Parathyroid adenoma (tissue), 2 donors: ENCODE data around the gene TMEM38A.

Source experiments
- H2AFZ ChIP-seq: fragments of 300-600 bp; sonication (generic); one replicate; pipeline ENCODE4 v1.7.0; 2017; ENCODE audit warnings: antibody characterized with exemption, mild to moderate bottlenecking
- H3K27ac ChIP-seq: fragments of 300-600 bp; sonication (generic); one replicate; pipeline ENCODE4 v1.7.0; 2017
- H3K27me3 ChIP-seq: fragments of 300-600 bp; sonication (generic); one replicate; pipeline ENCODE4 v1.7.0; 2017; ENCODE audit warnings: low read length; ENCODE audit not compliant: control insufficient read depth, insufficient read depth
- H3K36me3 ChIP-seq: fragments of 300-600 bp; sonication (generic); one replicate; pipeline ENCODE4 v1.7.0; 2017; ENCODE audit warnings: low read length; ENCODE audit not compliant: control insufficient read depth, insufficient read depth
- H3K4me1 ChIP-seq: fragments of 300-600 bp; sonication (generic); one replicate; pipeline ENCODE4 v1.7.0; 2017; ENCODE audit warnings: control low read depth
- H3K4me2 ChIP-seq: fragments of 300-600 bp; sonication (generic); one replicate; pipeline ENCODE4 v1.7.0; 2017; ENCODE audit warnings: low read length
- H3K4me3 ChIP-seq: fragments of 300-600 bp; sonication (generic); one replicate; pipeline ENCODE4 v1.7.0; 2017; ENCODE audit warnings: low read depth, low read length
- H3K79me2 ChIP-seq: fragments of 300-600 bp; sonication (generic); one replicate; pipeline ENCODE4 v1.7.0; 2017; ENCODE audit warnings: control low read depth
- H3K9ac ChIP-seq: fragments of 300-600 bp; sonication (generic); one replicate; pipeline ENCODE4 v1.7.0; 2017; ENCODE audit warnings: mild to moderate bottlenecking
- H3K9me3 ChIP-seq: fragments of 300-600 bp; sonication (generic); one replicate; pipeline ENCODE4 v1.7.0; 2017; ENCODE audit warnings: low read length; ENCODE audit not compliant: control insufficient read depth
- TF ChIP-seq, protein P1 (sequence below): fragments of 300-600 bp; sonication (generic); IDR thresholded peaks from one replicate; pipeline ENCODE4 v1.7.0; 2017; ENCODE audit warnings: antibody characterized with exemption, mild to moderate bottlenecking
- donor health status: primary hyperparathyroidism.

The TMEM38A gene

DNA sequence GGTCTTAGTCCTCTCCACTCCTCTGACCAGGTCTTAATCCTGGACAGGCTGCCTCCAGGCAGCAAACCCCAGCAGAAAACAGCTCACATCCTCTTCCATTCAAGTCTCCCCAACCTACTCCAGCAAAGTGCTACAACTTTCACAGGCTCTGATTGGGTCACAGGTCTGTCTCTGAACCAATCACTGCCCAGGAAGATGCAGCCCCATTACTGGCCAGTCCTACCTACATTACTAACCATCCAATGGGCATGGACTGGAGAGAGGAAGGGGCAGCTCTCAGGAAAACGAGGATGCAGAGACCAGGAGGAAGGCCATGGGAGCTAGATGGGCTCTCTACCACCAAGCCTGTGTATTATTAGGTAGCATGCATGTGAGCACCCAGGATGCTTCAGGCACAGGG lies 45.1 kb upstream of the TMEM38A start:
- H2AFZ ChIP-seq: no peak overlapping the region
- H3K9ac ChIP-seq: no peak overlapping the region
- no peaks in the 10 kb centered on the region for H3K9me3 ChIP-seq
- no peak overlapping the region for H3K4me3 ChIP-seq
- TF ChIP-seq, protein P1, sequence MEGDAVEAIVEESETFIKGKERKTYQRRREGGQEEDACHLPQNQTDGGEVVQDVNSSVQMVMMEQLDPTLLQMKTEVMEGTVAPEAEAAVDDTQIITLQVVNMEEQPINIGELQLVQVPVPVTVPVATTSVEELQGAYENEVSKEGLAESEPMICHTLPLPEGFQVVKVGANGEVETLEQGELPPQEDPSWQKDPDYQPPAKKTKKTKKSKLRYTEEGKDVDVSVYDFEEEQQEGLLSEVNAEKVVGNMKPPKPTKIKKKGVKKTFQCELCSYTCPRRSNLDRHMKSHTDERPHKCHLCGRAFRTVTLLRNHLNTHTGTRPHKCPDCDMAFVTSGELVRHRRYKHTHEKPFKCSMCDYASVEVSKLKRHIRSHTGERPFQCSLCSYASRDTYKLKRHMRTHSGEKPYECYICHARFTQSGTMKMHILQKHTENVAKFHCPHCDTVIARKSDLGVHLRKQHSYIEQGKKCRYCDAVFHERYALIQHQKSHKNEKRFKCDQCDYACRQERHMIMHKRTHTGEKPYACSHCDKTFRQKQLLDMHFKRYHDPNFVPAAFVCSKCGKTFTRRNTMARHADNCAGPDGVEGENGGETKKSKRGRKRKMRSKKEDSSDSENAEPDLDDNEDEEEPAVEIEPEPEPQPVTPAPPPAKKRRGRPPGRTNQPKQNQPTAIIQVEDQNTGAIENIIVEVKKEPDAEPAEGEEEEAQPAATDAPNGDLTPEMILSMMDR: no peak
- no peak overlapping the region for H3K27ac ChIP-seq
- no peaks in the 10 kb centered on the region for H3K36me3 ChIP-seq
- no peaks in the 10 kb centered on the region for H3K27me3 ChIP-seq
- H3K4me2 ChIP-seq: no peak overlapping the region
- peaks cover 67% of the 10 kb centered on the region for H3K79me2 ChIP-seq
- H3K4me1 ChIP-seq: peaks cover 41% of the 10 kb centered on the region

DNA sequence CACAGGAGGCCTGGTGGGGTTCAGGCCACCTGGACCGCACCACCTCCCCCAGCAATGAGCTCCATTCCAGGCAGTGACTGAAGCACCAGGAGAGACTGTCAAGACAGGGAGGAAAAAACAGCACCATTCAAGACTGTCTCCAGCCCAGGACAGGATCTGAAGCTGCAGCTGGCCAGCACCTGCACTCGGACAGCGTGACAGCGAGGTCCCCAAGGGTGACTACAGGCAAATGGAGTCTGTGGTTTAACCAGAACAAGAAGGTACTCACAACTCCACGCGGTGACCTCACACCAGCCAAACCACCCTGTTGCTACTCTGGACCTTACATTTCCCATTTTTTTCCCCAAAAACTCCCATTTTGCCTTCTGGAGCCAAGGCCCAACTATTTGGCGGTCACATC lies 42.7 kb upstream of the TMEM38A start:
- Histone ChIP-seq H3K4me3 (no peak overlapping the region), H3K4me1 (peaks cover 19% of the 10 kb centered on the region), H3K9me3 (no peaks in the 10 kb centered on the region), H3K9ac (no peak overlapping the region), H3K27ac (no peak overlapping the region), H3K27me3 (no peaks in the 10 kb centered on the region), H3K79me2 (peaks cover 87% of the 10 kb centered on the region), H3K4me2 (no peak overlapping the region), H2AFZ (no peak overlapping the region), H3K36me3 (no peaks in the 10 kb centered on the region)
- TF ChIP-seq, protein P1: no peak

DNA sequence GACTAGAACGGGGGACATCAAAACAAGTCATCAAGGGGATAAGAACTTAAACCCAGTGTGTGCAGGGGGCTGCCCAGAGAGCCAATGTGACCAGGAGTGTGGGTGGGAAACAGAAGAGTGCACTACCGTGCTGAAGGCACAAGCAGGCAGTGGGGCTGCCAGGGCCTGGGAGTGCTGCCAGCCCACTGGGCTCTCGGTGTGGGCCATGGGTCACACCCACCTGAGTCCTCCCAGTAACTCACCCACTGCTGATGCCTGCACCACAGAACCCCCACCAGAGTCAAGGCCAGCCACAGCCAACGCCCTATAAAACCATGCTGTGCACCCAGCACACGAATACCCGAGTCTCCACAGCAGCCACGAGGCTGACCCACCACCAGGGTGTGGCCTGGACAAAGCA lies 41.5 kb upstream of the TMEM38A start:
- Histone ChIP-seq H3K4me2 (no peak overlapping the region), H3K36me3 (no peaks in the 10 kb centered on the region), H3K9me3 (no peaks in the 10 kb centered on the region), H3K4me1 (peaks cover 16% of the 10 kb centered on the region), H2AFZ (no peak overlapping the region), H3K4me3 (no peak overlapping the region), H3K79me2 (peaks cover 94% of the 10 kb centered on the region), H3K9ac (no peak overlapping the region), H3K27me3 (no peaks in the 10 kb centered on the region), H3K27ac (no peak overlapping the region)
- TF ChIP-seq, protein P1: no peak

DNA sequence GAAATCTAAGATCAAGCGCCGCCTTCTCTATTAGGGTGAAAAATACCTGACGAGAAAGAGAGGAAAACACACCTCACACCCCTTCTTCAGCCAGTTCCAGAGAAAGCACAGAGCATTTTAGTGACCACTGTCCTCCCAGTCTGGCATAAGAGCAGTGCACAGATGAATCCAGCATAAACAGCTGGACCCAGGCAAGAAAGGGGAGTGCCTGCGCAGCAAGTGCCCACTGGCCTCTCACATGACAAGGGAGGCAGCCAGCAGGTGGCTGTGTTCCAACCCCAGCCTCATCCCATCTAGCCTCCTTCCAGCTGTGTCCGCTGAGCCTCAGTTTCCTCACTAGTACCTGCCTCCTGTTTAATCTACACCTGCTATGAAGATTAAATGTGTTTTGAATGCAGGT lies 40.9 kb upstream of the TMEM38A start:
- H3K4me1 ChIP-seq: peaks cover 16% of the 10 kb centered on the region
- TF ChIP-seq, protein P1: no peak
- no peak overlapping the region for H2AFZ ChIP-seq
- H3K9me3 ChIP-seq: no peaks in the 10 kb centered on the region
- no peak overlapping the region for H3K27ac ChIP-seq
- no peak overlapping the region for H3K9ac ChIP-seq
- no peaks in the 10 kb centered on the region for H3K36me3 ChIP-seq
- no peak overlapping the region for H3K4me3 ChIP-seq
- no peaks in the 10 kb centered on the region for H3K27me3 ChIP-seq
- peaks cover 95% of the 10 kb centered on the region for H3K79me2 ChIP-seq
- H3K4me2 ChIP-seq: no peak overlapping the region

DNA sequence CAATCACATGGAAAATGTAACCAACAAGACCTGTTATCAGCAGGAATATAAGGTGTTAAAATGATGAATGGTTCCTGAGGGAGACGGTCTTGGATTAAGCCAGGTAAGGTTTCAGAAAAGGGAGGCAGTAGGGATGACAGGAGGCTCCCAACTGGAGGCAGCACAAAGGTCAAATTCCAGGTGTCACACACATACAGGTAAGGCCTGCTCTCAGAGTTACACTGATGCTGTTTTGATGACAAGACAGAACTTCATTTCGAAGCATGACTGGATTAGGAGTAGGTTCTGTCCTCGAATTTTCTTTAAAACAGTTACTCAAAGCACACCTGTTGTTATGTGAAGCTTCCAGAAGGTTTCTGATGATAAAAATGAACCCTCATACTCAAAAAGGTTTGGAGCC lies 40.4 kb upstream of the TMEM38A start:
- H3K27me3 ChIP-seq: no peaks in the 10 kb centered on the region
- H3K9me3 ChIP-seq: no peaks in the 10 kb centered on the region
- no peak overlapping the region for H3K27ac ChIP-seq
- no peak overlapping the region for H3K9ac ChIP-seq
- peaks cover 16% of the 10 kb centered on the region for H3K4me1 ChIP-seq
- H2AFZ ChIP-seq: no peak overlapping the region
- no peaks in the 10 kb centered on the region for H3K36me3 ChIP-seq
- H3K4me3 ChIP-seq: no peak overlapping the region
- TF ChIP-seq, protein P1: no peak
- H3K79me2 ChIP-seq: peaks cover 95% of the 10 kb centered on the region
- H3K4me2 ChIP-seq: no peak overlapping the region
